ENCODE measurements around the gene DNAH14.
"Not testable (repeated sequence)": the region's sequence is repeated elsewhere in the genome, so short reads cannot be mapped to it uniquely, and the experiment has no call there.

The DNAH14 gene

DNA sequence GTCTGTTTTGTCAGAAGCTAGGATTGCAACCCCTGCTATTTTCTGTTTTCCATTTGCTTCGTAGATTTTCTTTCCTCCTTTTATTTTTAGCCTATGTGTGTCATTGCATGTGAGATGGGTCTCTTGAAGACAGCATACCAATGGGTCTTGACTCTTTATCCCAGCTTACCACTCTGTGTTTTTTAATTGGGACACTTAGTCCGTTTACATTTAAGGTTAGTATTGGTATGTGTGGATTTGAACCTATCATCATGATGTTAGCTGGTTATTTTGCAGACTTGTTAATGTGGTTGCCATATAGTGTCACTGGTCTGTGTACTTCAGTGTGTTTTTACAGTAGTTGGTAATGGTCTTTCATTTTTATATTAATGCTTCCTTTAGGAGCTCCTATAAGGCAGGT, 141.5 kb downstream of the DNAH14 start:
- peaks cover 62% of the 10 kb centered on the region for H3K9me3 ChIP-seq
- H3K9ac ChIP-seq: no peak overlapping the region
- H3K4me1 ChIP-seq: no peaks in the 10 kb centered on the region
- H4K20me1 ChIP-seq: no peaks in the 10 kb centered on the region
- no peak for TF ChIP-seq Cebpa-rat (IDR thresholded peaks at IDR 0.05)
- H3K4me2 ChIP-seq: no peak overlapping the region
- H3K27me3 ChIP-seq: no peaks in the 10 kb centered on the region
- H3K36me3 ChIP-seq: no peaks in the 10 kb centered on the region
- no peak overlapping the region for H3K27ac ChIP-seq
- no peak overlapping the region for H3K4me3 ChIP-seq

DNA sequence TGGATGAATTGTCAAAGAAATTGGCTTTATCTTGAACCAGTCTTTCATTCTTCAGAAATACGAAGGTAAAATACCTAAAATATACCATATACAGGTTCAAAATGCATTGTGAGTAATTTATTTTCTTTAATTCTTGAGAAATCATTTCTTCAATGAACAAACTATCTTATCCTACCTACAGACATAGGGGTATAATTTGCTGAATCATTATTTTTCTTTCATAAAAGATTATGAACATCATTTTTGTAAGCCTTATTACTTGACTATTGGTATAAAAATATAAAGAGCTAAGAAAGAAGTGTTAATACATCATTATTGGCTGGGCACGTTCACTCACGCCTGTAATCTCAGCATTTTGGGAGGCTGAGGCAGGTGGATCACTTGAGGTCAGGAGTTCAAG, 167.7 kb downstream of the DNAH14 start:
- Histone ChIP-seq H3K4me2 (no peak overlapping the region), H3K9ac (no peak overlapping the region)
- no peak for TF ChIP-seq Cebpa-rat (IDR thresholded peaks at IDR 0.05)

DNA sequence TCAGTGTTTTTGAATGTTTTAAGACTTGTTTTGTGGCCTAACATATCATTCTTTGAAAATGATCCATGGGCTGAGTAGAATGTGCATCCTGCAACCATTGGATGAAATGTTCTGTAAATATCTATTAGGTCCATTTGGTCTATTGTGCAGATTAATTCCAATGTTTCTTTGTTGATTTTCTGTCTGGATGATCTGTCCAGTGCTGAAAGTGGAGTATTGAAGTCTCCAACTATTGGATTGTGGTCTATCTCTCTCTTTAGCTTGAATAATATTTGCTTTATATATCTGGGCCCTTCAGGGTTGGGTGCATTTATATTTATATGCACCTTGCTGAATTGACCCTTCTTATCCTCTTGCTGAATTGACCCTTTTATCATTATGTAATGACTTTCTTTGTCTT, 181.5 kb downstream of the DNAH14 start:
- Histone ChIP-seq H3K36me3 (no peaks in the 10 kb centered on the region), H3K9ac (no peak overlapping the region), H3K4me1 (no peaks in the 10 kb centered on the region), H3K27ac (no peak overlapping the region), H3K27me3 (no peaks in the 10 kb centered on the region), H3K9me3 (peaks cover 8% of the 10 kb centered on the region; the same call in 1 of the 2 replicates), H4K20me1 (no peaks in the 10 kb centered on the region), H3K4me2 (no peak overlapping the region), H3K4me3 (no peak overlapping the region)
- no peak for TF ChIP-seq Cebpa-rat (IDR thresholded peaks at IDR 0.05)

More for the DNA sequence above, 167.7 kb downstream of the DNAH14 start:
- Histone ChIP-seq H3K4me1 (no peaks in the 10 kb centered on the region), H3K27me3 (no peaks in the 10 kb centered on the region), H3K4me3 (no peak overlapping the region), H3K36me3 (no peaks in the 10 kb centered on the region), H3K9me3 (peaks cover 5% of the 10 kb centered on the region; the same call in 1 of the 2 replicates), H3K27ac (no peak overlapping the region), H4K20me1 (no peaks in the 10 kb centered on the region)

DNA sequence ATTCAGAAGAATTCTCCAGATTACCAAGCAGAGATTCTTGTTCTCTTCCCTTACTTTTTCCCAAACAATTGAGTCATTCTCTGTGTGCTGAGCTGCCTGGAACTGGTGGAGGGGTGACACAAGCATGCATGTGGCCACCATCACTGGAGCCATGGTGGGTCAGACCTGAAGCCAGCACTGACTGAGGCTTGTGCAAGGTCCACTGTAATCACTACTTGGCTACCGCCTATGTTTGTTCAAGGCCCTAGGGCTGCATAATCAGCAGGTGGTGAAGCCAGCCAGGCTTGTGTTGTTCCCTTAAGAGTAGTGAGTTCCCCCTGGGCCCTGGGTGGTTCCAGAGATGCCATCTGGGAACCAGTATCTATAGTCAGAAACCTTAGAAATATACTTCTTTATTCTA, 183.8 kb downstream of the DNAH14 start:
- Histone ChIP-seq H3K27ac (no peak overlapping the region), H3K9me3 (0 out of 2 replicates have a peak, but pooled peaks cover under 1% of the 10 kb centered on the region), H3K4me1 (no peaks in the 10 kb centered on the region), H3K27me3 (no peaks in the 10 kb centered on the region), H3K36me3 (no peaks in the 10 kb centered on the region), H3K9ac (no peak overlapping the region), H4K20me1 (no peaks in the 10 kb centered on the region), H3K4me2 (no peak overlapping the region), H3K4me3 (no peak overlapping the region)
- no peak for TF ChIP-seq Cebpa-rat (IDR thresholded peaks at IDR 0.05)

DNA sequence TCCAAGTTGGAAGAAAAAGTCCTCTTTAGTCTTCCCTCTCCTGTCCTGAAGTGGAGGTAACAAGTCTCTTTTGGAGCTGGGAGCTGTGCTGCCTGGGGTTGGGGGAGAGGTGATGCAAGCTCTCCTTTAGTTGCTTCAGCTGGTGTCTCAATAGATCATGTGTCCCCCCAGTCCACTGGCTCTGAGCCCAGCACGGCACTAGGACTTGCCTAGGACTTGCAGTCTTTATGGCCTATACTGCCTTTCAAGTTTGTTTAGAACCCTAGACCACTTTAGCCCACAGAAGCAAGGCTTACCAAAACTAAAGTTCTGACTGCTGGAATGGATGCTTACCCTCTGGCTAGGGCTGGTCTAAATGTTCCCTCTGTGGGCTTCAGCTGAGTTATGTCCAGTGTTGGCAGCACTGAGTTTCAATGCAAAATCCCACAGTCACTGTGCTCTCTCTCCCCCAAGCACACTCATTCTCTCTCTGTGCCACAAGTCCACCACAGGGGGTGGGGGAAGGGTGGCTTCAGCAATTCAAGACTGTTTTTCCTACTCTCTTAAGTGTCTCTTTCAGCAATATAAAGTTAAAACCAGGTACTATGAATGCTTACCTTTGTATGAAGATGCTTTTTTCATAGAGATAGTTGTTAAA, 185.0 kb downstream of the DNAH14 start:
- H4K20me1 ChIP-seq: no peaks in the 10 kb centered on the region
- no peak overlapping the region for H3K9ac ChIP-seq
- H3K4me1 ChIP-seq: no peaks in the 10 kb centered on the region
- no peaks in the 10 kb centered on the region for H3K27me3 ChIP-seq
- H3K9me3 ChIP-seq: no peaks in the 10 kb centered on the region
- no peak for TF ChIP-seq Cebpa-rat (IDR thresholded peaks at IDR 0.05)
- no peak overlapping the region for H3K4me2 ChIP-seq
- no peak overlapping the region for H3K4me3 ChIP-seq
- no peaks in the 10 kb centered on the region for H3K36me3 ChIP-seq
- no peak overlapping the region for H3K27ac ChIP-seq

DNA sequence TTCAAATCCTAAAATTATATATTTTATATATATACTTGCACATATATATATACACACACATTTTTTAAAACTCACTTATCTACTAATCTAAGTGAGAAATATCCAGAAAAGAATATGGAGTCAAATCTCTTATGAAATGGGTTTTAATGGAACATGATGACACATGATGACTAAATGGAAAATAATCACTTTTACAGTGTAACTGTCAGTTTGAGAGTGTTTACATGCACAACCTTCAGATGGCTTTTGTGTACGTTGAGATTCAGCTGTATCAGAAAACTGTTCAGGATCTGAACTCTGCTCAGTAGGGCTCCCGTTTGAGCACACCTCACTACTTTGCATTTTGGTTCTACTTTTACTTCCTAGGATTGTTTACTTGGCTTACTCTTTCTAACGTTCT, 189.8 kb downstream of the DNAH14 start:
- Histone ChIP-seq H3K9me3 (no peaks in the 10 kb centered on the region), H3K4me1 (no peaks in the 10 kb centered on the region), H3K4me3 (no peak overlapping the region), H3K36me3 (no peaks in the 10 kb centered on the region), H4K20me1 (no peaks in the 10 kb centered on the region), H3K27ac (no peak overlapping the region), H3K27me3 (no peaks in the 10 kb centered on the region), H3K9ac (no peak overlapping the region), H3K4me2 (no peak overlapping the region)
- TF ChIP-seq Cebpa-rat (IDR thresholded peaks at IDR 0.05): no peak

DNA sequence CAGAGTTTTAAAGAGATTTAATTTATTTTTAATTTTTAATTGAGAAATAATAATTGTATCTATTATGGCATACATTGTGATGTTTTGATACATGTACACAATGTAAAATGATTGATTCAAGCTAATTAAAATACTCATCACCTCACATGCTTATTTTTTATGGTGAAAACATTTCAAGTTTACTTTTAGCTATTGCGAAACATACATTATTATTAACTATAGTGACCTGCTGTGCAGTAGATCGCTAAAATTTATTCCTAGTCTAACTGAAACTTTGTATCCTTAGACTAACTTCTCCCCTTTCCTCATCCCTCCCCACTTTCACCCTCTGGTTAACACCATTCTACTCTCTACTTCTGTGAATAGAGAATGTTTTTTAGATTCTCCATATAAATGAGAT, 191.6 kb downstream of the DNAH14 start:
- peak; percentile 44; the same call in 1 of the 2 replicates for TF ChIP-seq Cebpa-rat (IDR thresholded peaks at IDR 0.05)
- no peak overlapping the region for H3K27ac ChIP-seq
- no peaks in the 10 kb centered on the region for H3K36me3 ChIP-seq
- no peak overlapping the region for H3K9ac ChIP-seq
- peaks cover 6% of the 10 kb centered on the region; the same call in 1 of the 2 replicates for H3K9me3 ChIP-seq
- H4K20me1 ChIP-seq: no peaks in the 10 kb centered on the region
- H3K27me3 ChIP-seq: no peaks in the 10 kb centered on the region
- H3K4me2 ChIP-seq: no peak overlapping the region
- no peaks in the 10 kb centered on the region for H3K4me1 ChIP-seq
- H3K4me3 ChIP-seq: no peak overlapping the region

DNA sequence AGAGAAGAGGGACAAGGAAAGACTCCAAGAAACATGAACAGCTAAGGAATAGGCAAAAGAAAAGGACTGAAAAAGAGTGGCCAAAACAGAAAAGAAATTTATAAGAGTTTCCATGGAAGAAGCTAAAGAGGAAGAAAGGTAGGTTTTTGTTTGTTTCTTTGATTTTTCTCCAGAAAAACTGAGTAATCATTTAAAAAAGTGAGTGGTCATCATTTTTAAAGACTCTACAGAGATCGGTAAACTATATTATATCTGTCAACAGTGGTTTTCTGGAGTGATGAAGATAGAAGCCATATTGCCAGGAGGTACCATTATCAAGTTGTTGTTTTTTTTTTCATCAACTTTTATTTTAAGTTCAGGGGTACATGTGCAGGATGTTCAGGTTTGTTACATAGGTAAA, 202.4 kb downstream of the DNAH14 start:
- Histone ChIP-seq H3K9me3 (peaks cover 19% of the 10 kb centered on the region), H4K20me1 (no peaks in the 10 kb centered on the region), H3K4me3 (no peak overlapping the region), H3K9ac (no peak overlapping the region), H3K27ac (no peak overlapping the region), H3K36me3 (no peaks in the 10 kb centered on the region), H3K27me3 (no peaks in the 10 kb centered on the region), H3K4me1 (no peaks in the 10 kb centered on the region), H3K4me2 (no peak overlapping the region)
- no peak for TF ChIP-seq Cebpa-rat (IDR thresholded peaks at IDR 0.05)

DNA sequence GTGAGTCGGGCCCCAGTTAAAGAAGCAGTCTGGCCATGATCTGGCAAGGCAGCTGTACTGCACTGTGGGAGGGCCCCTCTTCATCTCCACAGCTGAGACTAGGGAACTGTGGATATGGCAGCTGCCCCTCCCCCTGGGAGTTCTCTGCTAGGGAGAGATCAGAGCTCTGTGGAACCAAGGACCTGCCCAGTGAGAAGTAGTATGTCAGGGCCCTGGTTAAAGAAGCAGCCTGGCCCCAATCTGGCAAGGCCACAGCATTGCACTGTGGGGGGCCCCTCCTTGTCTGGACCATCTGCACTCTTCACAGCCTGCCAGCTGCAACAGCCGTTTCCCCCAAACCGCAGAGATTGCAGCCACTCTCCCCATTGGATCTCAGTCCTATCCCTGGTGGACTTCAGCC, 208.5 kb downstream of the DNAH14 start:
- no peaks in the 10 kb centered on the region for H3K4me1 ChIP-seq
- peaks cover 19% of the 10 kb centered on the region for H3K9me3 ChIP-seq
- no peak overlapping the region for H3K9ac ChIP-seq
- no peak overlapping the region for H3K4me2 ChIP-seq
- H3K27me3 ChIP-seq: no peaks in the 10 kb centered on the region
- no peaks in the 10 kb centered on the region for H3K36me3 ChIP-seq
- no peaks in the 10 kb centered on the region for H4K20me1 ChIP-seq
- no peak overlapping the region for H3K4me3 ChIP-seq
- no peak overlapping the region for H3K27ac ChIP-seq
- no peak for TF ChIP-seq Cebpa-rat (IDR thresholded peaks at IDR 0.05)

DNA sequence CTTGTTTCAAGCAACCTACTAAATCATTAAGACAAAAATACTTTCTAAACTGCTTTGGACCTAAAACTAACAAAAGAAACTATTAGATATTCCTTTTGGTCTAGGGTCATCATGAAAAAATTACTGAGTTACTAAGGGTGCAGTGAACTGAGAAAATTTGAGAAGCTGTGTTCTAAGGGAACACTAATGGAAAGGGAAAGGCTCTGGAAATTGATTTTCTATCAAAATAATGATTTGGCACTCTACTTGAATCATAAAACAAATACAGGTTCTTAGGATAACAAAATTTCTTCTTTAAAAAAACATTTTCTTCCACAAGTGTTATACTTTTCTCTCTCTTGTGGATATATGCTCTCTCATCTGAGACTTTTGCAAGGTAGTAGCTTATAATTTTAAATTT, 213.5 kb downstream of the DNAH14 start:
- H3K4me2 ChIP-seq: no peak overlapping the region
- H3K4me1 ChIP-seq: no peaks in the 10 kb centered on the region
- no peaks in the 10 kb centered on the region for H3K36me3 ChIP-seq
- no peaks in the 10 kb centered on the region for H3K9me3 ChIP-seq
- no peak overlapping the region for H3K4me3 ChIP-seq
- no peaks in the 10 kb centered on the region for H4K20me1 ChIP-seq
- no peaks in the 10 kb centered on the region for H3K27me3 ChIP-seq
- H3K27ac ChIP-seq: no peak overlapping the region
- TF ChIP-seq Cebpa-rat (IDR thresholded peaks at IDR 0.05): no peak
- no peak overlapping the region for H3K9ac ChIP-seq

DNA sequence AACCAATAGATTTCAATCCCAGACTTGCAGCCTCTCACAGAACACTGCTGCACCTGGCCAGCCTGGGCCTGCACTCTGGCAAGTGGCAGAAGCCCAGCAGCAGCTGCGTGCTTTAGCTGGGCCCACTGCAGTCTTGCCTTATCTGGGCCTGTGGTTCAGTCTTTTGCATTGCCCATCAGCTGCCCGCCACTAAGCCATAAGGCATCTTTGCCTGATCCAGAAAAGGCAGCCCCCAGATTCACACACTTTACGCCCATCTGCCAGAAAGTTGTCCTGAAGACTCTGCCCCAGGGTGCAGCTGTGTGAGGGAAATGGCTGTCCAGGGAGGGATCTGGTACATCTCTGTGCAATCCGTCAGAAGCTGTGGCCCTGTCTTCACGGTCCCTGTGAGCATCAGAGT, 217.0 kb downstream of the DNAH14 start:
- no peaks in the 10 kb centered on the region for H3K9me3 ChIP-seq
- no peak overlapping the region for H3K9ac ChIP-seq
- no peak overlapping the region for H3K27ac ChIP-seq
- no peak for TF ChIP-seq Cebpa-rat (IDR thresholded peaks at IDR 0.05)
- no peaks in the 10 kb centered on the region for H3K4me1 ChIP-seq
- peaks cover 3% of the 10 kb centered on the region; the same call in 1 of the 2 replicates for H3K27me3 ChIP-seq
- H3K36me3 ChIP-seq: no peaks in the 10 kb centered on the region
- H3K4me2 ChIP-seq: no peak overlapping the region
- H4K20me1 ChIP-seq: no peaks in the 10 kb centered on the region
- H3K4me3 ChIP-seq: no peak overlapping the region

DNA sequence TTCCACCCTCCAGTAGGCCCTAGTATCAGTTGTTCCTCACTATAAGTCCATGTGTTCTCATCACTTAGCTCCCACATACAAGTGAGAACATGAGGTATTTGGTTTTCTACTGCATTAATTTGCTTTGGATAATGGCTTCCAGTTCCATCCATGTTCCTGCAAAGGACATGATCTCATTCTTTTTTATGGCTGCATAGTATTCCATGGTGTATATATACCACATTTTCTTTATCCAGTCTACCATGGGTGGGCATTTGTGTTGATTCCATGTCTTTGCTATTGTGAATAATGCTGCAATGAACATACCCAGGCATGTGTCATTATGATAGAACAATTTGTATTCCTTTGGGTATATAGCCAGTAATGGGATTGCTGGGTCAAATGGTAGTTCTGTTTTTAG, 218.3 kb downstream of the DNAH14 start:
- H3K27ac ChIP-seq, H3K4me3 ChIP-seq, H3K4me1 ChIP-seq, H3K4me2 ChIP-seq, H4K20me1 ChIP-seq, H3K9me3 ChIP-seq, H3K36me3 ChIP-seq, H3K9ac ChIP-seq: not testable (repeated sequence)
- peaks cover 14% of the 10 kb centered on the region; the same call in 1 of the 2 replicates for H3K27me3 ChIP-seq
